Peyer's patch (tissue), 4 donors: ENCODE data around the gene LIG4.

ENCODE experiments used
- POLR2A ChIP-seq, 2 donors: fragments of 450-650 bp; IDR thresholded peaks; one replicate each; pipeline ENCODE4 v1.5.1; 2017; ENCODE audit warnings: antibody characterized with exemption in 2 of 2, mild to moderate bottlenecking in 2 of 2, moderate library complexity in 2 of 2
- TF ChIP-seq, protein P1 (sequence below), 6 experiments: fragments of 450-650 bp in 4 of 6; fragments of 200-600 bp in 2 of 6; sonication (generic) in 1 of 6; IDR thresholded peaks; one replicate each; pipeline ENCODE4 v1.5.1; 2017 to 2019; ENCODE audit warnings: antibody characterized with exemption in 6 of 6, mild to moderate bottlenecking in 3 of 6, moderate library complexity in 1 of 6

- TF ChIP-seq, protein P1, sequence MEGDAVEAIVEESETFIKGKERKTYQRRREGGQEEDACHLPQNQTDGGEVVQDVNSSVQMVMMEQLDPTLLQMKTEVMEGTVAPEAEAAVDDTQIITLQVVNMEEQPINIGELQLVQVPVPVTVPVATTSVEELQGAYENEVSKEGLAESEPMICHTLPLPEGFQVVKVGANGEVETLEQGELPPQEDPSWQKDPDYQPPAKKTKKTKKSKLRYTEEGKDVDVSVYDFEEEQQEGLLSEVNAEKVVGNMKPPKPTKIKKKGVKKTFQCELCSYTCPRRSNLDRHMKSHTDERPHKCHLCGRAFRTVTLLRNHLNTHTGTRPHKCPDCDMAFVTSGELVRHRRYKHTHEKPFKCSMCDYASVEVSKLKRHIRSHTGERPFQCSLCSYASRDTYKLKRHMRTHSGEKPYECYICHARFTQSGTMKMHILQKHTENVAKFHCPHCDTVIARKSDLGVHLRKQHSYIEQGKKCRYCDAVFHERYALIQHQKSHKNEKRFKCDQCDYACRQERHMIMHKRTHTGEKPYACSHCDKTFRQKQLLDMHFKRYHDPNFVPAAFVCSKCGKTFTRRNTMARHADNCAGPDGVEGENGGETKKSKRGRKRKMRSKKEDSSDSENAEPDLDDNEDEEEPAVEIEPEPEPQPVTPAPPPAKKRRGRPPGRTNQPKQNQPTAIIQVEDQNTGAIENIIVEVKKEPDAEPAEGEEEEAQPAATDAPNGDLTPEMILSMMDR (IDR thresholded peaks at IDR 0.05): no peak
- no peak for TF ChIP-seq POLR2A (IDR thresholded peaks at IDR 0.05)
Observed at GRCh38 chr13:108194435-108194936, 20.9 kb downstream of the LIG4 start.
